GM19395 (cell line): ENCODE results near the gene GOLGA6A.
"Not testable (repeated sequence)": the region's sequence is repeated elsewhere in the genome, so short reads cannot be mapped to it uniquely, and the experiment has no call there.

Source experiments
- ATAC-seq: cut with Tn5 transposase; IDR thresholded peaks from one replicate; pipeline ENCODE4 v1.9.1; 2021; ENCODE audit warnings: mild to moderate bottlenecking, moderate library complexity; ENCODE audit not compliant: unreplicated experiment

GOLGA6A gene

GRCh38 chr15:74053941-74054529 is 28.3 kb downstream of the GOLGA6A start:
- ATAC-seq: no peak

- no peak for ATAC-seq
Measured at GRCh38 chr15:74053517-74053916, 28.8 kb downstream of the GOLGA6A start.

DNA sequence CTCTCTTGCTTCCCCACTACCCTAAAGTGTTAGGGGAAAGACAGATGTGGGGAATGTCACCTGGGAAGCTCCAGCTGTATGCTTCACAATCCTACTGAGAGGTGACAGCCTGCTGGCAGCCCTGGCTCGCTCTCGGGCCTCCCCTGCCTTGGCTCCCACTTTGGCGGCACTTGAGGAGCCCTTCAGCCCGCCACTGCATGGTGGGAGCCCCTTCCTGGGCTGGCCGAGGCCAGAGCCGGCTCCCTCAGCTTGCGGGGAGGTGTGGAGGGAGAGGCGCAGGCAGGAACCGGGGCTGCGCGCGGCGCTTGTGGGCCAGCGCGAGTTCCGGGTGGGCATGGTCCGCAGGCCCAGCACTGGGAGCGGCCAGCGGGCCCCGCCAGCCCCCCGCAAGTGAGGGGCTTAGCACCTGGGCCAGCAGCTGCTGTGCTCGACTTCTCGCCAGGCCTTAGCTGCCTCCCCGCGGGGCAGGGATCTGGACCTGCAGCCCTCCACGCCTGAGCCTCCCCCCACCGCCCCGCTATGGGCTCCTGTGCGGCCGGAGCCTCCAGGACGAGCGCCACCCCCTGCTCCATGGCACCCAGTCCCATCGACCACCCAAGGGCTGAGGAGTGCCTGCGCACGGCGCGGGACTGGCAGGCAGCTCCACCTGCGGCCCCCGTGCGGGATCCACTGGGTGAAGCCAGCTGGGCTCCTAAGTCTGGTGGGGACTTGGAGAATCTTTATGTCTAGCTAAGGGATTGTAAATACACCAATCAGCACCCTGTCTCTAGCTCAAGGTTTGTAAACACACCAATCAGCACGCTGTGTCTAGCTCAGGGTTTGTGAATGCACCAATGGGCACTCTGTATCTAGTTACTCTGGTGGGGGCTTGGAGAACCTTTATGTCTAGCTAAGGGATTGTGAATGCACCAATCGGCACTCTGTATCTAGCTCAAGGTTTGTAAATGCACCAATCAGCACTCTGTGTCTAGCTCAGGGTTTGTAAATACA is 29.8 kb downstream of the GOLGA6A start:
- ATAC-seq: not testable (repeated sequence)

- ATAC-seq: no peak
Measured at GRCh38 chr15:74050556-74051234, 31.7 kb downstream of the GOLGA6A start.

GRCh38 chr15:74050127-74050526 is 32.2 kb downstream of the GOLGA6A start:
- no peak for ATAC-seq

DNA sequence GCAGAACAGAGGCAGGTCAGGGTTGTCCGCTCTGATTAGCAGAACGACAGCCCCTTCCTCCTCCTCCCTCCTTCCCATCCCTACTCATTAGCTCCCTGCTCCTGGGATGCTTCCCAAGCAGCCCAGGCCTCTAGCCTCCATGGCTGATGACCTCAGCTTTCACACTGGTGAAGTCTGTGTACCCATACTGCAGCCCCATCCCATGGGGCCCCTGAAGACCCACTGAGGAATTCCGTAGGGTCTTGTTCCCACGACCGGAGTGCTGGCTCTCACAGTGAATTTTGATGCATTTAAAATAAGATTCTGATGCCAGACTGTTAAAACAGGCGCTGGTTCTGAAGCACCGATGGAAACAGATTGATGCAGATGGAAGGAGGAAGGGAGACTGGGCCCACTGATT is 36.1 kb downstream of the GOLGA6A start:
- no peak for ATAC-seq

DNA sequence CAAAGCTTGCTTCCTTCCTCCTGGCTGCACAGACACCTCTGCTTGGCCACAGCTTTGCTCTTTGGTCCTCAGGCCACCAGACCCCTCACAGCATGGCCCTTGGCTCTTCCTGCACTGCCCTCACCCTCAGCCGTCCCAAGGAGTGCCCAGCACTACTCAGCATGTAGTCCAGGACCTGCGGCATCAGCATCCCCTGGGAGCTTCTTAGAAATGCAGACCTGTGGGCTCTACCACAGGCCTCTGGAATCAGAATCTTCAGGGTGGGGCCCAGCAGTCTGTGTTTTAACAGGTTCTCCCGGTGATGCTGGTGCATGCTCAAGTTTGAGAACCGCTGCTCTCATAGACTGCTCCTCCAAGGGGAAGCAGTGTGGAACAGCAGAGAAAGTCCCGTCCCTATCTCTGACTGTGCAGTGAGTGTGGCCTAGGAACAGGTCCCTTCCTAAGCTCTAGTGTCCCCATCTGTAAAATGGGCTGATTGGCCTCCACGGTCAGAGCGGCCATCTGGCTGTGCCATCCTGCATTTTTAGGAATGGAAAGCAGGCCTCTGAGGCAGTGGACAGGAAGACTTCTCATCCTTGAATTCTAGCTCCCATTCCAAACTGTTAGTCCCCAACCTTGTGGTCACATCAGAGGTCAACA is 36.6 kb downstream of the GOLGA6A start:
- no peak for ATAC-seq

DNA sequence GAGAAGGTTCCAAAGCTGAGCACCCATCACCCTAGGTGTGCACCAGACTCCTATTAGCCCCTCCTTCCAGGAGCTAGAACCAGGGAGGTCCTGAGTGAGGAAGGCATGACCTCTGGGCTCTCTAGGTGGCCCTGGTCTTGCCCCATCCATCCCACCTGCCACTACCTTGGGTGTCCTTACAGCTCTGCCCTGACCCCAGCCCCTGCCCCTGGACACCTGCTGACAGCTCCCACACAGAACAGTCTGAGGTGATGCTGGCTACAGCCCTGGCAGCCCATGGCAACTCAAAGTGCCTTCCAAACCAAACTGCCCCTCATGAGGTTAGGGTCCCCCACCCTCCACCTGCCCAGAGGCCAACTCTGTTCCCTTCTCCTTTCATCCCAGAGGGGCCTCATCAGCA is 37.2 kb downstream of the GOLGA6A start:
- ATAC-seq: no peak

GRCh38 chr15:74044267-74045110 is 37.9 kb downstream of the GOLGA6A start:
- no peak for ATAC-seq

- ATAC-seq: no peak
Measured at GRCh38 chr15:74043425-74044266, 38.7 kb downstream of the GOLGA6A start.

DNA sequence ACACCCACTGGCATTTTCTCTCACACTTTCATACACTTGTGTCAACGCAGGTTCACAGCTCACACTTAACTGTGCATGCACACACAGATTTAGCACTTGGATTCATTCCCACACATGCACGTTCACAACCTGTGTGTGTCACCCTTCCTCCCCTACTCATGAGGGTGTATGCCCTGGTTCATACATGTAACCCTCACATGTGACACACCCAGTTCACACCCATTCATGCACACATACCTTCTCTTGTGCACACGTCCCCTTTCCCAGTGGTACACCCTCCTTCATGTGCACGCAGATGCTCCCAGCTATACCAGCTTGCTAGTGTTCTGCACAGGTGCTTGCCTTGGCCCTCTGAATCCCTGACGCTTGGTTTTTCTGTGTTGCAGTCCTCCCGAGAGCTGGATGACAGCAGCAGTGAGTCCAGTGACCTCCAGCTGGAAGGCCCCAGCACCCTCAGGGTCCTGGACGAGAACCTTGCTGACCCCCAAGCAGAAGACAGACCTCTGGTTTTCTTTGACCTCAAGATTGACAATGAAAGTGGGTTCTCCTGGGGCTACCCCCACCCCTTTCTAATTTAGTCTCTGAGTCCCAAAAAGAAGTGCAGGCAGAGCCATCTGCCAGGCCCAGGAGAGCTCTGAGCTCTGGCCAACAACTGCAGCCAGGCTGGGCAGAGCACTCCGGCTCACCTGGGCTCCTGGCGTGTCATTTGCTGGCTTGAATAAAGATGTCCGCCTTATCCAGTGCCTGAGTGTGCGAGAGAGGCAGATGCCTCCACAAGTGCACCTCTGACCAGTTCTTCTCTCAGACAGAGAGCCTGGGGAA is 39.5 kb downstream of the GOLGA6A start:
- ATAC-seq: no peak

- no peak for ATAC-seq
Measured at GRCh38 chr15:74041777-74042435, 40.4 kb downstream of the GOLGA6A start.

DNA sequence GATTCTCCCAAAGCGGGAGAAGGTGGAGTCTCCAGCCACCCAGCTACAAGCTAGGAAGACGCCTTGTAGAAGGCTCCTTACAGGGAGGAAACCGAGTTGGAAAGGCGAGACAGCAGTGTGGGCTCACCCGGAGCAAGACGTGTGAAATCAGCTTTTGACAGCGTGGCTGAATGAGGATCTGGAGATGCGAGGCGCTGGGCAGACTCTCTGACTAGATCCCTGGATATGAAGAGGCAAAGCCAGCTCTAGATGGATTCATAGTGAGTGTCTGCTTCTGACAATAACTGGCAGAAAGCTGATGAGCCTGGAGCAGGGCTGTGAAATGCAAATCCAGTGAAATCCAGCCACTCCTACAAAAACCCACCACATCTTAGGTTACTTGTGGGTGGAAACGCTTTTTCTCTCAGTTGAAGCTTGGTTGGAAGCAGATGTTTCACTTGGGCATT is 41.0 kb downstream of the GOLGA6A start:
- ATAC-seq: no peak

GRCh38 chr15:74040109-74040850 is 42.1 kb downstream of the GOLGA6A start:
- no peak for ATAC-seq

DNA sequence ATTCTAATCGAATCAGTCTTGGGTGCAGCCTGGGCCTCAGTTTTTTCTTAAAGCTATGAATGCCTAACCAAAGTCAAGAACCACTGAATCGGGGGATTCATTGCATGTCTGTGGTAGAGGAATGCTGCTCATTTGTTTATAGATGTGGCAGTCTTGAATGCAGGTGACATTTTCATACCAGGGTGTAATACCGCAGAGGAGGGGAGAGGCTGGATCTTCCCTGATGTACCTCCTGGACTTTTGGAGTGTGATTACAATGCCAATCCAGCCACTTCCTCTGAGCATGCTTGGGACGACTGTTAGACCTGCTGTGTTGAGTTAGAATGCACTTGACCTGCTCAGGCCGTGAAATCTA is 42.7 kb downstream of the GOLGA6A start:
- ATAC-seq: no peak

- ATAC-seq: no peak
Measured at GRCh38 chr15:74038707-74039655, 43.4 kb downstream of the GOLGA6A start.
